H9 (cell line): Measurements from ENCODE around the gene CABCOCO1. TPM values are rescaled to one million over a fixed set of nuclear protein-coding genes. Genes with fewer than 3 reads are reported as not detected.

ENCODE experiments used
- DNase-seq: peaks from one replicate; pipeline ENCODE4 v3.0.0-alpha.2; 2017
- H2AFZ ChIP-seq: one replicate; pipeline ENCODE4 v1.6.1; 2013; ENCODE audit warnings: mild to moderate bottlenecking, low read length, control low read depth, moderate library complexity
- H2AK5ac ChIP-seq: 2 replicates; pipeline ENCODE4 v1.6.1; 2013; ENCODE audit warnings: low read length, control low read depth, mixed read lengths; ENCODE audit not compliant: insufficient read length
- H2BK120ac ChIP-seq: one replicate; pipeline ENCODE4 v1.6.1; 2013; ENCODE audit warnings: low read depth, mild to moderate bottlenecking, low read length, control low read depth, inconsistent platforms; ENCODE audit not compliant: poor library complexity, severe bottlenecking
- H2BK12ac ChIP-seq: 2 replicates; pipeline ENCODE4 v1.6.1; 2013; ENCODE audit warnings: low read length, control low read depth, mixed read lengths, low read depth; ENCODE audit not compliant: insufficient read length
- H2BK15ac ChIP-seq: 2 replicates; pipeline ENCODE4 v1.6.1; 2013; ENCODE audit warnings: low read depth, low read length, control low read depth
- H2BK20ac ChIP-seq: one replicate; pipeline ENCODE4 v1.6.1; 2013; ENCODE audit warnings: low read depth, mild to moderate bottlenecking, low read length, control low read depth, inconsistent platforms; ENCODE audit not compliant: poor library complexity, severe bottlenecking
- H2BK5ac ChIP-seq: 2 replicates; pipeline ENCODE4 v1.6.1; 2013; ENCODE audit warnings: low read length, control low read depth, mixed read lengths; ENCODE audit not compliant: insufficient read length
- H3K14ac ChIP-seq: 2 replicates; pipeline ENCODE4 v1.6.1; 2013; ENCODE audit warnings: low read length, control low read depth; ENCODE audit not compliant: insufficient read depth
- H3K18ac ChIP-seq: 2 replicates; pipeline ENCODE4 v1.6.1; 2013; ENCODE audit warnings: low read depth, mild to moderate bottlenecking, mixed read lengths, low read length, control low read depth; ENCODE audit not compliant: insufficient read length
- H3K23ac ChIP-seq: 2 replicates; pipeline ENCODE4 v1.6.1; 2013; ENCODE audit warnings: low read length, control low read depth, mixed read lengths, low read depth; ENCODE audit not compliant: insufficient read length
- H3K23me2 ChIP-seq: 2 replicates; pipeline ENCODE4 v1.6.1; 2013; ENCODE audit warnings: low read depth, mild to moderate bottlenecking, mixed read lengths, low read length, control low read depth; ENCODE audit not compliant: insufficient read length, poor library complexity, severe bottlenecking
- H3K27ac ChIP-seq: 2 replicates; pipeline ENCODE4 v1.5.1; 2013; ENCODE audit warnings: low read length, control low read depth, mixed read lengths, low read depth; ENCODE audit not compliant: insufficient read length
- H3K27me3 ChIP-seq: 2 replicates; pipeline ENCODE4 v1.6.1; 2013; ENCODE audit warnings: low read length, control low read depth, inconsistent platforms; ENCODE audit not compliant: insufficient read depth
- H3K4ac ChIP-seq: 2 replicates; pipeline ENCODE4 v1.6.1; 2013; ENCODE audit warnings: low read depth, mild to moderate bottlenecking, control low read depth, inconsistent platforms, low read length, moderate library complexity
- H3K4me1 ChIP-seq: 2 replicates; pipeline ENCODE4 v1.6.1; 2013; ENCODE audit warnings: low read length, control low read depth, inconsistent platforms; ENCODE audit not compliant: insufficient read depth
- H3K4me2 ChIP-seq: 2 replicates; pipeline ENCODE4 v1.6.1; 2013; ENCODE audit warnings: low read length, control low read depth, mixed read lengths; ENCODE audit not compliant: insufficient read length, insufficient read depth
- H3K56ac ChIP-seq: 2 replicates; pipeline ENCODE4 v1.6.1; 2013; ENCODE audit warnings: low read depth, mild to moderate bottlenecking, mixed read lengths, low read length, control low read depth; ENCODE audit not compliant: insufficient read length
- H3K79me1 ChIP-seq: 2 replicates; pipeline ENCODE4 v1.6.1; 2013; ENCODE audit warnings: low read depth, mild to moderate bottlenecking, moderate library complexity, low read length, control low read depth, inconsistent platforms; ENCODE audit not compliant: insufficient read depth, poor library complexity, severe bottlenecking
- H3K79me2 ChIP-seq: 2 replicates; pipeline ENCODE4 v1.6.1; 2013; ENCODE audit warnings: low read length, control low read depth, inconsistent platforms; ENCODE audit not compliant: insufficient read depth
- H3K9ac ChIP-seq: 2 replicates; pipeline ENCODE4 v1.6.1; 2013; ENCODE audit warnings: low read length, control low read depth, mixed read lengths; ENCODE audit not compliant: insufficient read length; ENCODE audit errors: extremely low read depth
- H3K9me3 ChIP-seq: one replicate; pipeline ENCODE4 v1.6.1; 2013; ENCODE audit warnings: low read depth, low read length, inconsistent platforms; ENCODE audit not compliant: control insufficient read depth
- H3T11ph ChIP-seq: one replicate; pipeline ENCODE4 v1.6.1; 2013; ENCODE audit warnings: mild to moderate bottlenecking, low read length, control low read depth, inconsistent platforms
- H4K20me1 ChIP-seq: one replicate; pipeline ENCODE4 v1.6.1; 2013; ENCODE audit not compliant: control insufficient read depth, insufficient read length, insufficient read depth
- H4K5ac ChIP-seq: 2 replicates; pipeline ENCODE4 v1.6.1; 2013; ENCODE audit warnings: low read depth, mild to moderate bottlenecking, mixed read lengths, low read length, control low read depth; ENCODE audit not compliant: insufficient read length
- H4K8ac ChIP-seq: replicated peaks from 2 replicates; pipeline ENCODE4 v1.6.1; 2013; ENCODE audit warnings: low read length, control low read depth, mixed read lengths, low read depth; ENCODE audit not compliant: insufficient read length
- H4K91ac ChIP-seq: 2 replicates; pipeline ENCODE4 v1.6.1; 2013; ENCODE audit warnings: low read depth, mild to moderate bottlenecking, moderate library complexity, mixed read lengths, low read length, control low read depth; ENCODE audit not compliant: insufficient read length
- H3K27ac Mint-ChIP-seq, 3 experiments: 2 replicates in 2 of 3; 3 replicates in 1 of 3; pipeline ENCODE4 v1.8.0; 2020 to 2021; ENCODE audit warnings: mixed read lengths in 3 of 3, mild to moderate bottlenecking in 1 of 3, moderate library complexity in 1 of 3
- H3K27me3 Mint-ChIP-seq: 2 replicates; pipeline ENCODE4 v1.8.0; 2021; ENCODE audit warnings: low read depth, mild to moderate bottlenecking, moderate library complexity, mixed read lengths
- H3K36me3 Mint-ChIP-seq, 3 experiments: 2 replicates in 2 of 3; 3 replicates in 1 of 3; pipeline ENCODE4 v1.8.0; 2020 to 2021; ENCODE audit warnings: low read depth in 3 of 3, mixed read lengths in 3 of 3; ENCODE audit not compliant: insufficient read depth in 1 of 3
- H3K4me1 Mint-ChIP-seq, 2 experiments: 2 replicates each; pipeline ENCODE4 v1.8.0; 2020; ENCODE audit warnings: mixed read lengths in 2 of 2
- H3K4me3 Mint-ChIP-seq, 2 experiments: 2 replicates in 1 of 2; 3 replicates in 1 of 2; pipeline ENCODE4 v1.8.0; 2020 to 2021; ENCODE audit warnings: mild to moderate bottlenecking in 2 of 2, mixed read lengths in 2 of 2, moderate library complexity in 1 of 2
- H3K9me3 Mint-ChIP-seq, 2 experiments: 2 replicates in 1 of 2; 3 replicates in 1 of 2; pipeline ENCODE4 v1.8.0; 2020; ENCODE audit warnings: mild to moderate bottlenecking in 2 of 2, mixed read lengths in 2 of 2, moderate library complexity in 1 of 2
- WGBS: extraction: QIAGEN DNeasy Blood & Tissue Kit; methylation state at CpG from one replicate; pipeline ENCODE4 v1.1.7; 2013; ENCODE audit warnings: missing lambda C conversion rate, low lambda C conversion rate, mixed read lengths; ENCODE audit not compliant: insufficient read length; ENCODE audit errors: extremely low coverage; 5-methylcytosine and 5-hydroxymethylcytosine counted together
- total RNA-seq: library from RNA; stranded (reverse); gene quantifications from 2 replicates; pipeline ENCODE4 v1.2.1, GENCODE V29; 2021
- TF ChIP-seq, protein P1 (sequence below): fragments of 200-600 bp; sonication (generic); conservative IDR thresholded peaks from 3 replicates; pipeline ENCODE4 v1.8.0; 2021; ENCODE audit warnings: antibody characterized with exemption, mild to moderate bottlenecking

CABCOCO1 gene
- total RNA-seq, 1 experiment from 2014 or later = not detected

DNA sequence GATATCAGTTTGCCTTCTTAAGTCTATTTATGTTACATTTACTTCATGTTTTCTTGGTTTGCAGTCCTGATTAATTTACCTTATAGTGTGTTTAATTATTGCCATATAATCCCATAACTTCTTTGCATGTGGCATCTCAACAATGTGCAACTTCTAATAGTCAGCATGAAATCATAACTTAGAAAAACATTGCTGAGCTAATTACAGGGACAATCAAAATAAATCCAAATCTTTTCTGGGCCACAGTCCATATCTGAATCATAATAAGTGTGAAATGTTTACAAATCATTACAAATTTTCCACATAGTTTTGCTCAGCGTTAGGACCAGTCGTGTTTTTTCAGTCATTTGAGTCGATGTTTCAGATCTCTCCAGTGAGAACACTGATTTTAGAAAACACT, 29.1 kb upstream of the CABCOCO1 start:
- H3K4me1 Mint-ChIP-seq = peaks cover 14% of the 10 kb centered on the region in 2 experiments
- H2AFZ ChIP-seq = no peak overlapping the region
- H3T11ph ChIP-seq = no peak overlapping the region
- no peak overlapping the region for H3K27ac ChIP-seq
- no peak overlapping the region for H3K9ac ChIP-seq
- H3K79me2 ChIP-seq = no peaks in the 10 kb centered on the region
- no peak overlapping the region for H3K23ac ChIP-seq
- H3K56ac ChIP-seq = no peak overlapping the region
- no peak overlapping the region for H3K4me2 ChIP-seq
- no peak overlapping the region for H2BK120ac ChIP-seq
- no peaks in the 10 kb centered on the region for H4K20me1 ChIP-seq
- H3K27me3 Mint-ChIP-seq = no peaks in the 10 kb centered on the region
- no peak overlapping the region for H3K14ac ChIP-seq
- H2BK15ac ChIP-seq = no peak overlapping the region
- no peak overlapping the region for H3K27ac Mint-ChIP-seq
- no peak for DNase-seq
- H3K4ac ChIP-seq = no peak overlapping the region
- H3K4me1 ChIP-seq = no peaks in the 10 kb centered on the region; the same call in 1 of the 2 replicates
- H3K36me3 Mint-ChIP-seq = no peaks in the 10 kb centered on the region
- no peak overlapping the region for H4K91ac ChIP-seq
- H3K23me2 ChIP-seq = no peaks in the 10 kb centered on the region
- H4K8ac ChIP-seq = no peak overlapping the region
- H2BK12ac ChIP-seq = no peak overlapping the region
- H3K79me1 ChIP-seq = no peaks in the 10 kb centered on the region
- H3K27me3 ChIP-seq = no peaks in the 10 kb centered on the region
- WGBS = no CpG with 5 or more reads among the region's 3 CpGs
- H2BK20ac ChIP-seq = no peak overlapping the region
- no peak overlapping the region for H2AK5ac ChIP-seq
- H2BK5ac ChIP-seq = no peak overlapping the region
- H4K5ac ChIP-seq = no peak overlapping the region
- no peaks in the 10 kb centered on the region for H3K9me3 ChIP-seq
- H3K9me3 Mint-ChIP-seq = no peaks in the 10 kb centered on the region; a peak in 1 of 5 replicates
- H3K4me3 Mint-ChIP-seq = no peak overlapping the region
- no peak overlapping the region for H3K18ac ChIP-seq
- TF ChIP-seq, protein P1, sequence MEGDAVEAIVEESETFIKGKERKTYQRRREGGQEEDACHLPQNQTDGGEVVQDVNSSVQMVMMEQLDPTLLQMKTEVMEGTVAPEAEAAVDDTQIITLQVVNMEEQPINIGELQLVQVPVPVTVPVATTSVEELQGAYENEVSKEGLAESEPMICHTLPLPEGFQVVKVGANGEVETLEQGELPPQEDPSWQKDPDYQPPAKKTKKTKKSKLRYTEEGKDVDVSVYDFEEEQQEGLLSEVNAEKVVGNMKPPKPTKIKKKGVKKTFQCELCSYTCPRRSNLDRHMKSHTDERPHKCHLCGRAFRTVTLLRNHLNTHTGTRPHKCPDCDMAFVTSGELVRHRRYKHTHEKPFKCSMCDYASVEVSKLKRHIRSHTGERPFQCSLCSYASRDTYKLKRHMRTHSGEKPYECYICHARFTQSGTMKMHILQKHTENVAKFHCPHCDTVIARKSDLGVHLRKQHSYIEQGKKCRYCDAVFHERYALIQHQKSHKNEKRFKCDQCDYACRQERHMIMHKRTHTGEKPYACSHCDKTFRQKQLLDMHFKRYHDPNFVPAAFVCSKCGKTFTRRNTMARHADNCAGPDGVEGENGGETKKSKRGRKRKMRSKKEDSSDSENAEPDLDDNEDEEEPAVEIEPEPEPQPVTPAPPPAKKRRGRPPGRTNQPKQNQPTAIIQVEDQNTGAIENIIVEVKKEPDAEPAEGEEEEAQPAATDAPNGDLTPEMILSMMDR = no peak
